ENCODE results near the gene ELOF1. TPM values are rescaled to one million over a fixed set of nuclear protein-coding genes. Genes with fewer than 3 reads are reported as not detected.

The ELOF1 gene
- polyA plus RNA-seq, 3 donors, result 48.5 to 95.5 (median 77.5) TPM

GRCh38 chr19:11535792-11536595 lies 23.0 kb downstream of the ELOF1 start:
- Histone ChIP-seq H2AFZ (ENCODE audit: insufficient read depth, low read depth, low read length, poor library complexity, severe bottlenecking) (peak overlapping the region; percentile 76), H3K79me2 (ENCODE audit: insufficient read depth, low read length) (no peaks in the 10 kb centered on the region), H4K20me1 (ENCODE audit: insufficient read depth, low read length) (no peaks in the 10 kb centered on the region), H3K27me3 (ENCODE audit: control insufficient read depth in 2 of 2, insufficient read depth in 2 of 2, low read length in 2 of 2) (peaks cover 12 to 32% of the 10 kb centered on the region in 2 donors), H3K4me1 (ENCODE audit: control insufficient read depth in 1 of 2, insufficient read depth in 2 of 2, low read length in 2 of 2) (peaks cover 17 to 22% of the 10 kb centered on the region in 2 donors), H3K9me3 (replicated peaks in 1 of 2; ENCODE audit: control insufficient read depth in 1 of 2, insufficient read depth in 1 of 2, low read length in 2 of 2) (peaks cover 0 to 4% of the 10 kb centered on the region in 2 donors), H3K36me3 (replicated peaks in 1 of 2; ENCODE audit: control insufficient read depth in 1 of 2, insufficient read depth in 2 of 2, low read length in 2 of 2) (no peaks in the 10 kb centered on the region), H3K4me3 (replicated peaks in 1 of 3; ENCODE audit: low read depth in 2 of 3, low read length in 3 of 3) (peak overlapping the region in 1 of 3 experiments; percentile 58), H3K9ac (ENCODE audit: insufficient read depth, low read length, poor library complexity, severe bottlenecking) (peak overlapping the region; percentile 42), H3K27ac (ENCODE audit: low read depth in 1 of 2, low read length in 2 of 2) (peak overlapping the region; percentile 39 to 78), H3K4me2 (replicated peaks; ENCODE audit: extremely low read depth, low read length, poor library complexity, severe bottlenecking) (peak overlapping the region; percentile 50)
- Mint-ChIP-seq H3K27me3 (ENCODE audit: low read depth in 3 of 3) (peaks cover 24 to 36% (median 29%) of the 10 kb centered on the region in 3 donors), H3K4me3 (peak overlapping the region; percentile 49 to 79), H3K27ac (peak overlapping the region; percentile 84 to 94 (median 91)), H3K4me1 (peaks cover 21% of the 10 kb centered on the region), H3K36me3 (peaks cover 0 to 5% of the 10 kb centered on the region in 2 donors), H3K9me3 (peaks cover 6 to 13% (median 8%) of the 10 kb centered on the region in 7 donors)
- intact Hi-C loops (cut with micrococcal nuclease), result loop anchor here in 1 of 2 donors (2.0 kb wide), 2 partner anchors 23 to 51 kb away; partner anchors contain the start of gene ELOF1
- peak; percentile 93 for TF ChIP-seq CTCF (IDR thresholded peaks at IDR 0.05)
- peak; percentile 83 to 91 (median 83) for DNase-seq
- 17% methylated on average over 51 of the region's 54 CpGs for WGBS (ENCODE audit: insufficient coverage)

GRCh38 chr19:11534948-11535347 lies 24.1 kb downstream of the ELOF1 start:
- Mint-ChIP-seq H3K27me3 (ENCODE audit: low read depth in 3 of 3) (peaks cover 19 to 25% (median 21%) of the 10 kb centered on the region in 3 donors), H3K36me3 (peaks cover 0 to 5% of the 10 kb centered on the region in 2 donors), H3K27ac (peak overlapping the region; percentile 66 to 94 (median 91)), H3K4me1 (peaks cover 21% of the 10 kb centered on the region), H3K9me3 (peaks cover 6 to 18% (median 9%) of the 10 kb centered on the region in 7 donors), H3K4me3 (peak overlapping the region in 1 of 2 donors; percentile 20)
- Histone ChIP-seq H2AFZ (ENCODE audit: insufficient read depth, low read depth, low read length, poor library complexity, severe bottlenecking) (no peak overlapping the region), H4K20me1 (ENCODE audit: insufficient read depth, low read length) (no peaks in the 10 kb centered on the region), H3K4me2 (replicated peaks; ENCODE audit: extremely low read depth, low read length, poor library complexity, severe bottlenecking) (no peak overlapping the region), H3K9ac (ENCODE audit: insufficient read depth, low read length, poor library complexity, severe bottlenecking) (no peak overlapping the region), H3K27me3 (ENCODE audit: control insufficient read depth in 2 of 2, insufficient read depth in 2 of 2, low read length in 2 of 2) (peaks cover 10 to 22% of the 10 kb centered on the region in 2 donors), H3K36me3 (replicated peaks in 1 of 2; ENCODE audit: control insufficient read depth in 1 of 2, insufficient read depth in 2 of 2, low read length in 2 of 2) (no peaks in the 10 kb centered on the region), H3K4me1 (ENCODE audit: control insufficient read depth in 1 of 2, insufficient read depth in 2 of 2, low read length in 2 of 2) (peaks cover 17 to 22% of the 10 kb centered on the region in 2 donors), H3K9me3 (replicated peaks in 1 of 2; ENCODE audit: control insufficient read depth in 1 of 2, insufficient read depth in 1 of 2, low read length in 2 of 2) (peaks cover 0 to 4% of the 10 kb centered on the region in 2 donors), H3K79me2 (ENCODE audit: insufficient read depth, low read length) (no peaks in the 10 kb centered on the region), H3K4me3 (replicated peaks in 1 of 3; ENCODE audit: low read depth in 2 of 3, low read length in 3 of 3) (no peak overlapping the region), H3K27ac (ENCODE audit: low read depth in 1 of 2, low read length in 2 of 2) (peak overlapping the region in 1 of 2 donors; percentile 78)
- no peak for TF ChIP-seq CTCF (IDR thresholded peaks at IDR 0.05)
- intact Hi-C loops (cut with micrococcal nuclease), result no loop called here
- DNase-seq, result no peak
- WGBS (ENCODE audit: insufficient coverage), result 88% methylated on average over 2 of the region's 5 CpGs

Measured in CD14-positive monocyte (primary cell).